Memory B cell (primary cell): ENCODE data around the gene HAGHL.
"Not testable (repeated sequence)": the region's sequence is repeated elsewhere in the genome, so short reads cannot be mapped to it uniquely, and the experiment has no call there.

Experiments used
- ATAC-seq: fragments of 150-1000 bp; cut with Tn5 transposase; 2 replicates; pipeline ENCODE4 v1.10.0; 2021; ENCODE audit warnings: low read depth, mild to moderate bottlenecking, moderate library complexity
- DNase-seq, 2 donors: peaks; one replicate each; pipeline ENCODE4 v3.0.0; 2022; ENCODE audit warnings: low spot score in 2 of 2
- H3K27ac Mint-ChIP-seq: one replicate; pipeline ENCODE4 v1.8.0; 2022; ENCODE audit warnings: mild to moderate bottlenecking, moderate library complexity, mixed read lengths
- H3K27me3 Mint-ChIP-seq: one replicate; pipeline ENCODE4 v1.8.0; 2022; ENCODE audit warnings: mixed read lengths
- H3K36me3 Mint-ChIP-seq: one replicate; pipeline ENCODE4 v1.8.0; 2022; ENCODE audit warnings: mild to moderate bottlenecking, mixed read lengths
- H3K4me1 Mint-ChIP-seq: one replicate; pipeline ENCODE4 v1.8.0; 2022; ENCODE audit warnings: mixed read lengths
- H3K4me3 Mint-ChIP-seq: one replicate; pipeline ENCODE4 v1.8.0; 2022; ENCODE audit warnings: mild to moderate bottlenecking, moderate library complexity, mixed read lengths
- H3K9me3 Mint-ChIP-seq: one replicate; pipeline ENCODE4 v1.8.0; 2022; ENCODE audit warnings: mixed read lengths

Gene HAGHL

GRCh38 chr16:684071-684794 lies 42.7 kb upstream of the HAGHL start, which contains the start of gene JMJD8:
TSS of gene JMJD8 (minus strand) at chr16:684334. CDS start at chr16:684319, 15 bp downstream.
- Mint-ChIP-seq H3K36me3 (peaks cover 4% of the 10 kb centered on the region), H3K9me3 (no peaks in the 10 kb centered on the region), H3K4me3 (peak within 1 kb of the TSS; percentile 85), H3K4me1 (peaks cover 10% of the 10 kb centered on the region), H3K27me3 (no peaks in the 10 kb centered on the region), H3K27ac (peak within 1 kb of the TSS; percentile 75)
- peak; percentile 95 to 97 for DNase-seq
- ATAC-seq: peak; percentile 78

GRCh38 chr16:684961-685696 lies 41.8 kb upstream of the HAGHL start:
- Mint-ChIP-seq H3K27me3 (no peaks in the 10 kb centered on the region), H3K4me3 (no peak overlapping the region), H3K27ac (no peak overlapping the region), H3K4me1 (peaks cover 13% of the 10 kb centered on the region), H3K36me3 (peaks cover 4% of the 10 kb centered on the region), H3K9me3 (no peaks in the 10 kb centered on the region)
- DNase-seq (no peak), ATAC-seq (no peak)

GRCh38 chr16:685967-686366 lies 40.9 kb upstream of the HAGHL start:
- H3K4me3 Mint-ChIP-seq: peak overlapping the region; percentile 58

GRCh38 chr16:686459-687260 lies 40.2 kb upstream of the HAGHL start:
- ATAC-seq: no peak
- H3K36me3 Mint-ChIP-seq: peaks cover 4% of the 10 kb centered on the region
- no peak for DNase-seq
- no peak overlapping the region for H3K27ac Mint-ChIP-seq
- peaks cover 18% of the 10 kb centered on the region for H3K4me1 Mint-ChIP-seq
- no peak overlapping the region for H3K4me3 Mint-ChIP-seq
- H3K9me3 Mint-ChIP-seq: no peaks in the 10 kb centered on the region
- H3K27me3 Mint-ChIP-seq: no peaks in the 10 kb centered on the region

More at GRCh38 chr16:685967-686366, 40.9 kb upstream of the HAGHL start:
- no peaks in the 10 kb centered on the region for H3K9me3 Mint-ChIP-seq
- peaks cover 17% of the 10 kb centered on the region for H3K4me1 Mint-ChIP-seq
- DNase-seq (no peak), ATAC-seq (no peak)
- H3K27me3 Mint-ChIP-seq: no peaks in the 10 kb centered on the region
- H3K36me3 Mint-ChIP-seq: peaks cover 4% of the 10 kb centered on the region
- H3K27ac Mint-ChIP-seq: no peak overlapping the region

- Mint-ChIP-seq H3K4me3 (no peak overlapping the region), H3K4me1 (peaks cover 17% of the 10 kb centered on the region), H3K9me3 (no peaks in the 10 kb centered on the region), H3K27me3 (no peaks in the 10 kb centered on the region), H3K36me3 (peaks cover 2% of the 10 kb centered on the region), H3K27ac (no peak overlapping the region)
- no peak for ATAC-seq
- no peak for DNase-seq
Observed at GRCh38 chr16:687499-687898, 39.4 kb upstream of the HAGHL start.

GRCh38 chr16:689175-689897 lies 37.6 kb upstream of the HAGHL start:
- H3K9me3 Mint-ChIP-seq: no peaks in the 10 kb centered on the region
- peak overlapping the region; percentile 74 for H3K27ac Mint-ChIP-seq
- H3K4me1 Mint-ChIP-seq: peaks cover 20% of the 10 kb centered on the region
- H3K4me3 Mint-ChIP-seq: peak overlapping the region; percentile 86
- no peak for DNase-seq
- no peak for ATAC-seq
- peaks cover 2% of the 10 kb centered on the region for H3K27me3 Mint-ChIP-seq
- H3K36me3 Mint-ChIP-seq: no peaks in the 10 kb centered on the region

GRCh38 chr16:691242-691641 lies 35.7 kb upstream of the HAGHL start:
- H3K9me3 Mint-ChIP-seq, H3K27me3 Mint-ChIP-seq, H3K27ac Mint-ChIP-seq, ATAC-seq, DNase-seq, H3K36me3 Mint-ChIP-seq: not testable (repeated sequence)
- peak overlapping the region; percentile 68 for H3K4me3 Mint-ChIP-seq
- peaks cover 29% of the 10 kb centered on the region for H3K4me1 Mint-ChIP-seq

GRCh38 chr16:692356-693108 lies 34.4 kb upstream of the HAGHL start:
- Mint-ChIP-seq H3K9me3 (no peaks in the 10 kb centered on the region), H3K27me3 (peaks cover 6% of the 10 kb centered on the region), H3K4me3 (peak overlapping the region; percentile 18), H3K27ac (no peak overlapping the region), H3K4me1 (peaks cover 29% of the 10 kb centered on the region), H3K36me3 (no peaks in the 10 kb centered on the region)
- DNase-seq (no peak), ATAC-seq (no peak)

- H3K27me3 Mint-ChIP-seq: peaks cover 6% of the 10 kb centered on the region
- no peak for ATAC-seq
- H3K36me3 Mint-ChIP-seq: no peaks in the 10 kb centered on the region
- no peaks in the 10 kb centered on the region for H3K9me3 Mint-ChIP-seq
- H3K4me3 Mint-ChIP-seq: peak overlapping the region; percentile 80
- peaks cover 29% of the 10 kb centered on the region for H3K4me1 Mint-ChIP-seq
- no peak for DNase-seq
- no peak overlapping the region for H3K27ac Mint-ChIP-seq
Observed at GRCh38 chr16:693364-693763, 33.5 kb upstream of the HAGHL start.

GRCh38 chr16:693766-694165 lies 33.1 kb upstream of the HAGHL start:
- peak; percentile 47 for ATAC-seq
- no peaks in the 10 kb centered on the region for H3K9me3 Mint-ChIP-seq
- H3K27me3 Mint-ChIP-seq: peaks cover 6% of the 10 kb centered on the region
- H3K27ac Mint-ChIP-seq: no peak overlapping the region
- DNase-seq: no peak
- H3K36me3 Mint-ChIP-seq: no peaks in the 10 kb centered on the region
- peaks cover 28% of the 10 kb centered on the region for H3K4me1 Mint-ChIP-seq
- H3K4me3 Mint-ChIP-seq: peak overlapping the region; percentile 80

GRCh38 chr16:694187-694862 lies 32.6 kb upstream of the HAGHL start:
- no peak for DNase-seq
- Mint-ChIP-seq H3K9me3 (no peaks in the 10 kb centered on the region), H3K4me1 (peaks cover 25% of the 10 kb centered on the region), H3K36me3 (no peaks in the 10 kb centered on the region), H3K4me3 (peak overlapping the region; percentile 74), H3K27ac (no peak overlapping the region), H3K27me3 (peaks cover 6% of the 10 kb centered on the region)
- ATAC-seq: no peak

- Mint-ChIP-seq H3K27ac (no peak overlapping the region), H3K4me1 (peaks cover 21% of the 10 kb centered on the region), H3K36me3 (no peaks in the 10 kb centered on the region), H3K9me3 (no peaks in the 10 kb centered on the region), H3K27me3 (peaks cover 6% of the 10 kb centered on the region), H3K4me3 (peak overlapping the region; percentile 47)
- DNase-seq: no peak
- ATAC-seq: no peak
Observed at GRCh38 chr16:694863-695354, 32.0 kb upstream of the HAGHL start.
